ENCODE data around the gene MTOR.

Gene MTOR

GRCh38 chr1:11125931-11126330 is 136.4 kb downstream of the MTOR start:
- Histone ChIP-seq H3F3A (ENCODE audit: insufficient read depth, low read length) (no peaks in the 10 kb centered on the region), H3K36me3 (replicated peaks; ENCODE audit: insufficient read depth, low read length) (peaks cover 10% of the 10 kb centered on the region), H3K4me1 (ENCODE audit: low read length) (no peaks in the 10 kb centered on the region), H3K9me3 (replicated peaks; ENCODE audit: insufficient read depth, low read length) (no peaks in the 10 kb centered on the region), H4K20me1 (ENCODE audit: insufficient read depth, low read length) (no peaks in the 10 kb centered on the region; the same call in 1 of the 2 replicates), H3K27ac (ENCODE audit: low read length) (no peak overlapping the region), H2AFZ (ENCODE audit: low read length) (no peak overlapping the region), H3K9ac (ENCODE audit: low read length) (no peak overlapping the region), H3K27me3 (replicated peaks; ENCODE audit: insufficient read depth, low read length) (no peaks in the 10 kb centered on the region), H3K79me2 (ENCODE audit: low read length) (no peaks in the 10 kb centered on the region), H3K9me2 (replicated peaks; ENCODE audit: insufficient read depth, low read length) (no peaks in the 10 kb centered on the region), H3K4me3 (ENCODE audit: low read length) (no peak overlapping the region), H3K4me2 (ENCODE audit: low read depth, low read length) (no peak overlapping the region)
- no peak for DNase-seq
- no peak for TF ChIP-seq EZH2 (optimal IDR thresholded peaks at IDR 0.05; ENCODE audit: low read depth, low read length)
- no peak for TF ChIP-seq EZH2phosphoT487 (IDR thresholded peaks at IDR 0.05; ENCODE audit: low read length)
- no peak for TF ChIP-seq CTCF (IDR thresholded peaks at IDR 0.05; ENCODE audit: low read length)

- H3K79me2 ChIP-seq (ENCODE audit: low read length) = no peaks in the 10 kb centered on the region
Observed at GRCh38 chr1:11124965-11125364, 137.4 kb downstream of the MTOR start.

GRCh38 chr1:11116318-11116717 is 146.0 kb downstream of the MTOR start:
- Histone ChIP-seq H3K27ac (ENCODE audit: low read length) (no peak overlapping the region), H3K36me3 (replicated peaks; ENCODE audit: insufficient read depth, low read length) (peaks cover 4% of the 10 kb centered on the region)
- DNase-seq = no peak

More at GRCh38 chr1:11124965-11125364, 137.4 kb downstream of the MTOR start:
- Histone ChIP-seq H3K4me1 (ENCODE audit: low read length) (no peaks in the 10 kb centered on the region), H3K36me3 (replicated peaks; ENCODE audit: insufficient read depth, low read length) (peaks cover 10% of the 10 kb centered on the region), H3K27ac (ENCODE audit: low read length) (no peak overlapping the region), H3F3A (ENCODE audit: insufficient read depth, low read length) (no peaks in the 10 kb centered on the region), H3K4me2 (ENCODE audit: low read depth, low read length) (no peak overlapping the region), H3K27me3 (replicated peaks; ENCODE audit: insufficient read depth, low read length) (no peaks in the 10 kb centered on the region), H3K4me3 (ENCODE audit: low read length) (no peak overlapping the region), H3K9me2 (replicated peaks; ENCODE audit: insufficient read depth, low read length) (no peaks in the 10 kb centered on the region), H3K9ac (ENCODE audit: low read length) (no peak overlapping the region), H2AFZ (ENCODE audit: low read length) (no peak overlapping the region), H4K20me1 (ENCODE audit: insufficient read depth, low read length) (no peaks in the 10 kb centered on the region; the same call in 1 of the 2 replicates), H3K9me3 (replicated peaks; ENCODE audit: insufficient read depth, low read length) (no peaks in the 10 kb centered on the region)
- DNase-seq = no peak
- TF ChIP-seq EZH2 (optimal IDR thresholded peaks at IDR 0.05; ENCODE audit: low read depth, low read length) = no peak
- TF ChIP-seq EZH2phosphoT487 (IDR thresholded peaks at IDR 0.05; ENCODE audit: low read length) = no peak
- no peak for TF ChIP-seq CTCF (IDR thresholded peaks at IDR 0.05; ENCODE audit: low read length)

More at GRCh38 chr1:11116318-11116717, 146.0 kb downstream of the MTOR start:
- Histone ChIP-seq H3K9ac (ENCODE audit: low read length) (no peak overlapping the region), H3K4me3 (ENCODE audit: low read length) (no peak overlapping the region), H3K79me2 (ENCODE audit: low read length) (no peaks in the 10 kb centered on the region), H4K20me1 (ENCODE audit: insufficient read depth, low read length) (no peaks in the 10 kb centered on the region), H3K4me2 (ENCODE audit: low read depth, low read length) (no peak overlapping the region), H3K27me3 (replicated peaks; ENCODE audit: insufficient read depth, low read length) (no peaks in the 10 kb centered on the region), H3K9me2 (replicated peaks; ENCODE audit: insufficient read depth, low read length) (no peaks in the 10 kb centered on the region), H2AFZ (ENCODE audit: low read length) (no peak overlapping the region), H3K9me3 (replicated peaks; ENCODE audit: insufficient read depth, low read length) (no peaks in the 10 kb centered on the region), H3K4me1 (ENCODE audit: low read length) (no peaks in the 10 kb centered on the region), H3F3A (ENCODE audit: insufficient read depth, low read length) (no peaks in the 10 kb centered on the region)
- TF ChIP-seq EZH2 (optimal IDR thresholded peaks at IDR 0.05; ENCODE audit: low read depth, low read length) (no peak), EZH2phosphoT487 (IDR thresholded peaks at IDR 0.05; ENCODE audit: low read length) (no peak), CTCF (IDR thresholded peaks at IDR 0.05; ENCODE audit: low read length) (no peak)
